ENCODE measurements around the gene CCDC171. TPM values are rescaled to one million over a fixed set of nuclear protein-coding genes. Genes with fewer than 3 reads are reported as not detected.

Gene CCDC171
- polyA plus RNA-seq, 1 donor from 2014 or later = 9.1 TPM

GRCh38 chr9:15717290-15717967 lies 164.6 kb downstream of the CCDC171 start:
- H3K27me3 ChIP-seq (ENCODE audit: insufficient read depth, low read depth, low read length) = no peaks in the 10 kb centered on the region
- no peaks in the 10 kb centered on the region for H4K20me1 ChIP-seq (ENCODE audit: insufficient read depth)
- no peaks in the 10 kb centered on the region for H3K79me2 ChIP-seq (replicated peaks; ENCODE audit: insufficient read depth, low read length)
- H3K9me2 ChIP-seq (ENCODE audit: insufficient read depth, low read length) = no peaks in the 10 kb centered on the region
- no peak overlapping the region for H3K9ac ChIP-seq (ENCODE audit: low read length)
- H3K36me3 ChIP-seq (ENCODE audit: insufficient read depth, low read length) = no peaks in the 10 kb centered on the region
- TF ChIP-seq SMC3 (conservative IDR thresholded peaks at IDR 0.05; ENCODE audit: poor library complexity) = no peak
- TF ChIP-seq, protein P1, sequence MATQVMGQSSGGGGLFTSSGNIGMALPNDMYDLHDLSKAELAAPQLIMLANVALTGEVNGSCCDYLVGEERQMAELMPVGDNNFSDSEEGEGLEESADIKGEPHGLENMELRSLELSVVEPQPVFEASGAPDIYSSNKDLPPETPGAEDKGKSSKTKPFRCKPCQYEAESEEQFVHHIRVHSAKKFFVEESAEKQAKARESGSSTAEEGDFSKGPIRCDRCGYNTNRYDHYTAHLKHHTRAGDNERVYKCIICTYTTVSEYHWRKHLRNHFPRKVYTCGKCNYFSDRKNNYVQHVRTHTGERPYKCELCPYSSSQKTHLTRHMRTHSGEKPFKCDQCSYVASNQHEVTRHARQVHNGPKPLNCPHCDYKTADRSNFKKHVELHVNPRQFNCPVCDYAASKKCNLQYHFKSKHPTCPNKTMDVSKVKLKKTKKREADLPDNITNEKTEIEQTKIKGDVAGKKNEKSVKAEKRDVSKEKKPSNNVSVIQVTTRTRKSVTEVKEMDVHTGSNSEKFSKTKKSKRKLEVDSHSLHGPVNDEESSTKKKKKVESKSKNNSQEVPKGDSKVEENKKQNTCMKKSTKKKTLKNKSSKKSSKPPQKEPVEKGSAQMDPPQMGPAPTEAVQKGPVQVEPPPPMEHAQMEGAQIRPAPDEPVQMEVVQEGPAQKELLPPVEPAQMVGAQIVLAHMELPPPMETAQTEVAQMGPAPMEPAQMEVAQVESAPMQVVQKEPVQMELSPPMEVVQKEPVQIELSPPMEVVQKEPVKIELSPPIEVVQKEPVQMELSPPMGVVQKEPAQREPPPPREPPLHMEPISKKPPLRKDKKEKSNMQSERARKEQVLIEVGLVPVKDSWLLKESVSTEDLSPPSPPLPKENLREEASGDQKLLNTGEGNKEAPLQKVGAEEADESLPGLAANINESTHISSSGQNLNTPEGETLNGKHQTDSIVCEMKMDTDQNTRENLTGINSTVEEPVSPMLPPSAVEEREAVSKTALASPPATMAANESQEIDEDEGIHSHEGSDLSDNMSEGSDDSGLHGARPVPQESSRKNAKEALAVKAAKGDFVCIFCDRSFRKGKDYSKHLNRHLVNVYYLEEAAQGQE (IDR thresholded peaks at IDR 0.05; ENCODE audit: borderline replicate concordance) = no peak
- no peak overlapping the region for H3K4me3 ChIP-seq (ENCODE audit: low read length)
- H3K4me2 ChIP-seq (ENCODE audit: low read length) = no peak overlapping the region
- H2AFZ ChIP-seq (ENCODE audit: low read depth, low read length) = no peak overlapping the region
- H3K9me3 ChIP-seq (ENCODE audit: low read length) = no peaks in the 10 kb centered on the region
- H3K27ac ChIP-seq (ENCODE audit: low read length) = no peak overlapping the region
- H3F3A ChIP-seq (ENCODE audit: insufficient read depth, low read length, poor library complexity, severe bottlenecking) = no peaks in the 10 kb centered on the region

GRCh38 chr9:15718423-15718822 lies 165.6 kb downstream of the CCDC171 start:
- Histone ChIP-seq H3K4me2 (ENCODE audit: low read length) (no peak overlapping the region), H3K27ac (ENCODE audit: low read length) (no peak overlapping the region), H4K20me1 (ENCODE audit: insufficient read depth) (no peaks in the 10 kb centered on the region), H3K36me3 (ENCODE audit: insufficient read depth, low read length) (no peaks in the 10 kb centered on the region), H3K9me2 (ENCODE audit: insufficient read depth, low read length) (no peaks in the 10 kb centered on the region), H3K9ac (ENCODE audit: low read length) (no peak overlapping the region), H3K79me2 (replicated peaks; ENCODE audit: insufficient read depth, low read length) (no peaks in the 10 kb centered on the region), H3K27me3 (ENCODE audit: insufficient read depth, low read depth, low read length) (no peaks in the 10 kb centered on the region), H2AFZ (ENCODE audit: low read depth, low read length) (no peak overlapping the region), H3K4me3 (ENCODE audit: low read length) (no peak overlapping the region), H3F3A (ENCODE audit: insufficient read depth, low read length, poor library complexity, severe bottlenecking) (no peaks in the 10 kb centered on the region), H3K9me3 (ENCODE audit: low read length) (no peaks in the 10 kb centered on the region)
- TF ChIP-seq POLR2AphosphoS5 (IDR thresholded peaks at IDR 0.05) = no peak
- TF ChIP-seq RAD21 (conservative IDR thresholded peaks at IDR 0.05) = no peak
- TF ChIP-seq EZH2 (IDR thresholded peaks at IDR 0.05; ENCODE audit: borderline replicate concordance, insufficient read depth, low read length, poor library complexity, severe bottlenecking) = no peak
- TF ChIP-seq MXI1 (conservative IDR thresholded peaks at IDR 0.05; ENCODE audit: poor library complexity, severe bottlenecking) = no peak
- TF ChIP-seq EP300 (conservative IDR thresholded peaks at IDR 0.05; ENCODE audit: poor library complexity, severe bottlenecking) = no peak
- TF ChIP-seq SMC3 (conservative IDR thresholded peaks at IDR 0.05; ENCODE audit: poor library complexity) = no peak
- TF ChIP-seq, protein P2, sequence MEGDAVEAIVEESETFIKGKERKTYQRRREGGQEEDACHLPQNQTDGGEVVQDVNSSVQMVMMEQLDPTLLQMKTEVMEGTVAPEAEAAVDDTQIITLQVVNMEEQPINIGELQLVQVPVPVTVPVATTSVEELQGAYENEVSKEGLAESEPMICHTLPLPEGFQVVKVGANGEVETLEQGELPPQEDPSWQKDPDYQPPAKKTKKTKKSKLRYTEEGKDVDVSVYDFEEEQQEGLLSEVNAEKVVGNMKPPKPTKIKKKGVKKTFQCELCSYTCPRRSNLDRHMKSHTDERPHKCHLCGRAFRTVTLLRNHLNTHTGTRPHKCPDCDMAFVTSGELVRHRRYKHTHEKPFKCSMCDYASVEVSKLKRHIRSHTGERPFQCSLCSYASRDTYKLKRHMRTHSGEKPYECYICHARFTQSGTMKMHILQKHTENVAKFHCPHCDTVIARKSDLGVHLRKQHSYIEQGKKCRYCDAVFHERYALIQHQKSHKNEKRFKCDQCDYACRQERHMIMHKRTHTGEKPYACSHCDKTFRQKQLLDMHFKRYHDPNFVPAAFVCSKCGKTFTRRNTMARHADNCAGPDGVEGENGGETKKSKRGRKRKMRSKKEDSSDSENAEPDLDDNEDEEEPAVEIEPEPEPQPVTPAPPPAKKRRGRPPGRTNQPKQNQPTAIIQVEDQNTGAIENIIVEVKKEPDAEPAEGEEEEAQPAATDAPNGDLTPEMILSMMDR (IDR thresholded peaks at IDR 0.05; ENCODE audit: poor library complexity, severe bottlenecking) = no peak
- TF ChIP-seq, protein P1 (IDR thresholded peaks at IDR 0.05; ENCODE audit: borderline replicate concordance) = no peak
- TF ChIP-seq TAF1 (IDR thresholded peaks at IDR 0.05; ENCODE audit: low read depth) = no peak
